Skin of body (tissue), 2 donors: Measurements from ENCODE around the gene AUTS2. TPM values are rescaled to one million over a fixed set of nuclear protein-coding genes. Genes with fewer than 3 reads are reported as not detected.

ENCODE experiments used
- DNase-seq: peaks from one replicate; lab custom pipeline; 2025; lab: John Stamatoyannopoulos, UW
- total RNA-seq: library from RNA; depleted of rRNA; stranded (reverse); fragments of >200 nt; gene quantifications from one replicate; pipeline ENCODE4 v1.2.3, GENCODE V29; 2014

The AUTS2 gene
- total RNA-seq, 1 donor from 2014 or later: 61.0 TPM

- no peak for DNase-seq
Observed at GRCh38 chr7:70285854-70286253, 687.6 kb downstream of the AUTS2 start.

- no peak for DNase-seq
Observed at GRCh38 chr7:70288781-70289456, 690.6 kb downstream of the AUTS2 start.

GRCh38 chr7:70292716-70293115 lies 694.4 kb downstream of the AUTS2 start:
- no peak for DNase-seq

- DNase-seq: no peak
Observed at GRCh38 chr7:70294211-70294911, 696.1 kb downstream of the AUTS2 start.

- no peak for DNase-seq
Observed at GRCh38 chr7:70298780-70299471, 700.7 kb downstream of the AUTS2 start.

- no peak for DNase-seq
Observed at GRCh38 chr7:70299472-70299807, 701.2 kb downstream of the AUTS2 start.

- no peak for DNase-seq
Observed at GRCh38 chr7:70301673-70302185, 703.5 kb downstream of the AUTS2 start.

GRCh38 chr7:70303309-70303708 lies 705.0 kb downstream of the AUTS2 start:
- no peak for DNase-seq

- DNase-seq: no peak
Observed at GRCh38 chr7:70303780-70304179, 705.5 kb downstream of the AUTS2 start.

- no peak for DNase-seq
Observed at GRCh38 chr7:70306173-70306572, 707.9 kb downstream of the AUTS2 start.

GRCh38 chr7:70307544-70308106 lies 709.4 kb downstream of the AUTS2 start:
- no peak for DNase-seq

GRCh38 chr7:70312336-70312735 lies 714.1 kb downstream of the AUTS2 start:
- DNase-seq: no peak

GRCh38 chr7:70313271-70313670 lies 715.0 kb downstream of the AUTS2 start:
- DNase-seq: no peak

GRCh38 chr7:70313687-70314086 lies 715.4 kb downstream of the AUTS2 start:
- DNase-seq: no peak

- DNase-seq: no peak
Observed at GRCh38 chr7:70314221-70314620, 715.9 kb downstream of the AUTS2 start.

GRCh38 chr7:70316745-70317144 lies 718.5 kb downstream of the AUTS2 start:
- DNase-seq: no peak

- no peak for DNase-seq
Observed at GRCh38 chr7:70317356-70317755, 719.1 kb downstream of the AUTS2 start.

- no peak for DNase-seq
Observed at GRCh38 chr7:70318511-70318910, 720.2 kb downstream of the AUTS2 start.

GRCh38 chr7:70319057-70319456 lies 720.8 kb downstream of the AUTS2 start:
- DNase-seq: no peak

- DNase-seq: no peak
Observed at GRCh38 chr7:70321016-70321590, 722.8 kb downstream of the AUTS2 start.

GRCh38 chr7:70322856-70323255 lies 724.6 kb downstream of the AUTS2 start:
- no peak for DNase-seq
